HG03135 (cell line): ENCODE measurements around the gene CCDC50.

Experiments
- ATAC-seq: cut with Tn5 transposase; IDR thresholded peaks from one replicate; pipeline ENCODE4 v1.9.1; 2021; ENCODE audit warnings: mild to moderate bottlenecking, moderate library complexity; ENCODE audit not compliant: unreplicated experiment

The CCDC50 gene

GRCh38 chr3:191376516-191377141 lies 47.4 kb downstream of the CCDC50 start:
- ATAC-seq = no peak

- no peak for ATAC-seq
Observed at GRCh38 chr3:191378142-191378812, 49.1 kb downstream of the CCDC50 start.

- ATAC-seq = no peak
Observed at GRCh38 chr3:191379446-191379845, 50.3 kb downstream of the CCDC50 start.

GRCh38 chr3:191380001-191380400 lies 50.8 kb downstream of the CCDC50 start:
- no peak for ATAC-seq

- ATAC-seq = no peak
Observed at GRCh38 chr3:191381303-191381702, 52.1 kb downstream of the CCDC50 start.

GRCh38 chr3:191382661-191383060 lies 53.5 kb downstream of the CCDC50 start:
- ATAC-seq = peak; percentile 56

GRCh38 chr3:191383124-191383523 lies 53.9 kb downstream of the CCDC50 start:
- ATAC-seq = no peak

GRCh38 chr3:191385101-191385500 lies 55.9 kb downstream of the CCDC50 start:
- no peak for ATAC-seq

GRCh38 chr3:191387441-191388077 lies 58.4 kb downstream of the CCDC50 start:
- no peak for ATAC-seq

- ATAC-seq = no peak
Observed at GRCh38 chr3:191388823-191389222, 59.6 kb downstream of the CCDC50 start.

GRCh38 chr3:191390580-191390979 lies 61.4 kb downstream of the CCDC50 start:
- ATAC-seq = no peak

GRCh38 chr3:191391861-191392808 lies 62.9 kb downstream of the CCDC50 start:
- ATAC-seq = no peak

- no peak for ATAC-seq
Observed at GRCh38 chr3:191393146-191393545, 64.0 kb downstream of the CCDC50 start.

GRCh38 chr3:191397771-191398170 lies 68.6 kb downstream of the CCDC50 start:
- ATAC-seq = no peak

- ATAC-seq = no peak
Observed at GRCh38 chr3:191398607-191399006, 69.4 kb downstream of the CCDC50 start.

GRCh38 chr3:191399918-191400317 lies 70.7 kb downstream of the CCDC50 start:
- ATAC-seq = no peak

- ATAC-seq = no peak
Observed at GRCh38 chr3:191401775-191402357, 72.7 kb downstream of the CCDC50 start.

GRCh38 chr3:191409791-191410359 lies 80.7 kb downstream of the CCDC50 start:
- ATAC-seq = no peak

- no peak for ATAC-seq
Observed at GRCh38 chr3:191412759-191413158, 83.6 kb downstream of the CCDC50 start.

GRCh38 chr3:191414286-191414685 lies 85.1 kb downstream of the CCDC50 start:
- no peak for ATAC-seq
